A673 (cell line): ENCODE data around the gene TBC1D26.
"Not testable (repeated sequence)": the region's sequence is repeated elsewhere in the genome, so short reads cannot be mapped to it uniquely, and the experiment has no call there.

ENCODE experiments used
- CTCF ChIP-seq: fragments of 300-800, 200-600 bp; sonication (generic); conservative IDR thresholded peaks from 2 replicates; pipeline ENCODE4 v1.5.1; 2017; ENCODE audit warnings: low read depth, mild to moderate bottlenecking, antibody characterized with exemption, low read length, moderate library complexity, mixed read lengths
- EZH2 ChIP-seq: fragments of 200-600 bp; sonication (generic); IDR thresholded peaks from 2 replicates; pipeline ENCODE4 v1.6.1; 2017; ENCODE audit warnings: borderline replicate concordance, low read depth, mild to moderate bottlenecking, mixed read lengths, antibody characterized with exemption, low read length; ENCODE audit not compliant: poor library complexity, severe bottlenecking

GRCh38 chr17:15740041-15740440 lies 8.0 kb downstream of the TBC1D26 start:
- not testable (repeated sequence) for TF ChIP-seq CTCF, EZH2
